Femur (tissue), 1 donor: ENCODE data around the gene TTC16.

Experiments
- DNase-seq: peaks from one replicate; pipeline ENCODE4 v3.0.0-alpha.2; 2017

The TTC16 gene

GRCh38 chr9:127698985-127699670 lies 16.8 kb upstream of the TTC16 start:
- peak; percentile 98 for DNase-seq

GRCh38 chr9:127700140-127700539 lies 15.7 kb upstream of the TTC16 start:
- no peak for DNase-seq

GRCh38 chr9:127700594-127701255 lies 15.2 kb upstream of the TTC16 start:
- no peak for DNase-seq

- DNase-seq, result no peak
Measured at GRCh38 chr9:127703289-127703946, 12.5 kb upstream of the TTC16 start.

- no peak for DNase-seq
Measured at GRCh38 chr9:127705577-127706379, 10.1 kb upstream of the TTC16 start.

GRCh38 chr9:127706836-127707241 lies 9.0 kb upstream of the TTC16 start, which contains the start of gene CFAP157:
CFAP157 (plus strand) TSS chr9:127706988; CDS start chr9:127707032, 44 bp downstream.
- no peak for DNase-seq

GRCh38 chr9:127707766-127708165 lies 8.1 kb upstream of the TTC16 start:
- DNase-seq, result no peak

- no peak for DNase-seq
Measured at GRCh38 chr9:127708952-127709587, 6.8 kb upstream of the TTC16 start.

- DNase-seq, result no peak
Measured at GRCh38 chr9:127710204-127710783, 5.6 kb upstream of the TTC16 start.

- DNase-seq, result no peak
Measured at GRCh38 chr9:127711226-127711701, 4.6 kb upstream of the TTC16 start.

GRCh38 chr9:127711831-127712274 lies 4.0 kb upstream of the TTC16 start:
- peak; percentile 46 for DNase-seq

- DNase-seq, result no peak
Measured at GRCh38 chr9:127712371-127712770, 3.5 kb upstream of the TTC16 start.

- DNase-seq, result no peak
Measured at GRCh38 chr9:127712867-127713266, 3.0 kb upstream of the TTC16 start.

GRCh38 chr9:127714020-127714750 lies 1.7 kb upstream of the TTC16 start:
- no peak for DNase-seq

- peak; percentile 37 for DNase-seq
Measured at GRCh38 chr9:127714951-127715469, 869 bp upstream of the TTC16 start.

GRCh38 chr9:127716412-127716811 lies 533 bp downstream of the TTC16 start:
- DNase-seq, result no peak

- no peak for DNase-seq
Measured at GRCh38 chr9:127717766-127718165, 1.9 kb downstream of the TTC16 start.

GRCh38 chr9:127720031-127720864 lies 4.4 kb downstream of the TTC16 start:
- peak; percentile 15 for DNase-seq

GRCh38 chr9:127720865-127721227 lies 5.0 kb downstream of the TTC16 start:
- DNase-seq, result no peak

GRCh38 chr9:127721391-127721821 lies 5.5 kb downstream of the TTC16 start:
- DNase-seq, result peak; percentile 31
